LNCaP clone FGC (cell line): Measurements from ENCODE around the gene DDX6.
"Not testable (repeated sequence)": the region's sequence is repeated elsewhere in the genome, so short reads cannot be mapped to it uniquely, and the experiment has no call there.

Experiments used
- DNase-seq: peaks from one replicate; pipeline ENCODE4 v3.0.0-alpha.2; 2011; ENCODE audit warnings: low read depth
- H3K4me3 ChIP-seq: 2 replicates; pipeline ENCODE4 v1.5.1; 2011; ENCODE audit warnings: mild to moderate bottlenecking, low read depth, low read length, control low read depth
- CTCF ChIP-seq: IDR thresholded peaks from 2 replicates; pipeline ENCODE4 v1.5.1; 2012; ENCODE audit warnings: mild to moderate bottlenecking; ENCODE audit not compliant: control insufficient read depth, insufficient read depth; ENCODE audit errors: extremely low read depth

The DDX6 gene

GRCh38 chr11:118778898-118779297 is 12.1 kb downstream of the DDX6 start:
- no peak for TF ChIP-seq CTCF
- H3K4me3 ChIP-seq = no peak overlapping the region
- no peak for DNase-seq

- TF ChIP-seq CTCF = no peak
- no peak overlapping the region for H3K4me3 ChIP-seq
- DNase-seq = no peak
These were observed 16.9 kb downstream of the DDX6 start for GRCh38 chr11:118774032-118774431.

- H3K4me3 ChIP-seq = no peak overlapping the region
These were observed 19.2 kb downstream of the DDX6 start for GRCh38 chr11:118771547-118772288.

GRCh38 chr11:118768690-118769089 is 22.3 kb downstream of the DDX6 start:
- TF ChIP-seq CTCF = no peak
- DNase-seq = no peak
- H3K4me3 ChIP-seq = no peak overlapping the region

More at GRCh38 chr11:118771547-118772288, 19.2 kb downstream of the DDX6 start:
- no peak for DNase-seq
- TF ChIP-seq CTCF = no peak

- DNase-seq = no peak
- TF ChIP-seq CTCF = no peak
- no peak overlapping the region for H3K4me3 ChIP-seq
These were observed 24.9 kb downstream of the DDX6 start for GRCh38 chr11:118766035-118766434.

GRCh38 chr11:118765095-118765691 is 25.8 kb downstream of the DDX6 start:
- H3K4me3 ChIP-seq = not testable (repeated sequence)
- peak; percentile 89 for DNase-seq

- no peak overlapping the region for H3K4me3 ChIP-seq
- TF ChIP-seq CTCF = no peak
- DNase-seq = no peak
These were observed 27.9 kb downstream of the DDX6 start for GRCh38 chr11:118763041-118763440.

- H3K4me3 ChIP-seq, DNase-seq: not testable (repeated sequence)
These were observed 29.0 kb downstream of the DDX6 start for GRCh38 chr11:118761981-118762380.
